DND-41 (cell line): ENCODE measurements around the gene SKIC2.
"Not testable (repeated sequence)": the region's sequence is repeated elsewhere in the genome, so short reads cannot be mapped to it uniquely, and the experiment has no call there.

Experiments
- CTCF ChIP-seq: IDR thresholded peaks from 2 replicates; pipeline ENCODE4 v1.5.1; 2012; ENCODE audit warnings: borderline replicate concordance, low read length, moderate library complexity, mild to moderate bottlenecking; ENCODE audit not compliant: poor library complexity, severe bottlenecking; ENCODE audit errors: extremely low read depth
- EZH2 ChIP-seq: IDR thresholded peaks from 3 replicates; pipeline ENCODE4 v1.6.1; 2012; ENCODE audit warnings: borderline replicate concordance, low read depth, mild to moderate bottlenecking, moderate library complexity, low read length, inconsistent platforms; ENCODE audit not compliant: severe bottlenecking

DNA sequence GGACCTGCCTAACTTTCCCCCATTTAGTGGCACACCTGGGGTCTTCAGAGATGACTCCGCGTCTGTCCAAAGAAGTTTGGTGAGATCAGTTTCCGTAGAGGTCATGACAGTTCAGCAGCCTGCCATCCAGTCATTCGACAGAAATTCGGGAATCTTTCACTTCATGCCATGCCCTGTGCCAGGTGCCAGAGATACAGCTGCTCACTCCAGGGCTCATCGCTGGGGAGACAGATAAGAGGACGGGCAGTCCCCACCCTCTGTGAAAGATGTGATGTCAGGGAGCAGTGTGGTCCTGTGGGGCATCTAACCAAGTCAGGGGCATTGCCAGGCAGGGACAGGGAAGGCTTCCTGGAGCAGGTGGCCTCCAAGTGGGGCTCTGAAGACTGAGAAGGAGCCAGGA is 44.3 kb downstream of the SKIC2 start:
- TF ChIP-seq CTCF, EZH2: not testable (repeated sequence)
